ENCODE measurements around the gene ORAI1. TPM values are rescaled to one million over a fixed set of nuclear protein-coding genes. Genes with fewer than 3 reads are reported as not detected.
"Not testable (repeated sequence)": the region's sequence is repeated elsewhere in the genome, so short reads cannot be mapped to it uniquely, and the experiment has no call there.

The ORAI1 gene
- 6.9 and 14.0 TPM in 2 replicates for total RNA-seq

- peak; percentile 68 for DNase-seq (ENCODE audit: low read depth)
These were observed at the start of gene ORAI1 for GRCh38 chr12:121626087-121626852. TSS of gene ORAI1 (plus strand) at chr12:121626530.

DNA sequence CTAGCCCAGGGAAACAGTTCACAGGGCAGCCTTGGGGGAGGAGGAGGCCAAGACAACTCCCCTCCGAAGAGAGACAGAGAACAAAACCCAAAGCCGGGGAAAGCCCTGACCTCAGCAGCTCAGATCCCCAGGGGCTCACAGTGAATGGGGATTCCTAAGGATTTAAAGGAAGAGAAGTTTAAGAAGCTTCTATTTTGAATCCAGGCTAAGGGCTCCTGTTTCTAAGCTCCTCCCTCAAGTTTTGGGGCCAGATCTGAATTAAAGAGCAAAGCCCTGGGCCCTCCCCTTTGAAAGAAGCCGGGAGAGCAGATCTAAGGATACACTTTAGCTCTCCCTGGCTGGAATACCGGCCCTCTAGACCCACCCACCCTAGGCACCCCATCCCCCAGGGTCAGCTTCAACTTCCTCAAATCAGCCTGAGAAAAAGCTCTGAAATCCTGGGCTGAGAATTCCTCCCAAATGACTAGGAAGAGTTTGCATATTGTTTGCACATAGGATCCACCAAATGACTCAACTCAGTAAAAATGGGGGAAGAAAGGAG, 49.4 kb upstream of the ORAI1 start:
- peak; percentile 83 for DNase-seq (ENCODE audit: low read depth)

DNA sequence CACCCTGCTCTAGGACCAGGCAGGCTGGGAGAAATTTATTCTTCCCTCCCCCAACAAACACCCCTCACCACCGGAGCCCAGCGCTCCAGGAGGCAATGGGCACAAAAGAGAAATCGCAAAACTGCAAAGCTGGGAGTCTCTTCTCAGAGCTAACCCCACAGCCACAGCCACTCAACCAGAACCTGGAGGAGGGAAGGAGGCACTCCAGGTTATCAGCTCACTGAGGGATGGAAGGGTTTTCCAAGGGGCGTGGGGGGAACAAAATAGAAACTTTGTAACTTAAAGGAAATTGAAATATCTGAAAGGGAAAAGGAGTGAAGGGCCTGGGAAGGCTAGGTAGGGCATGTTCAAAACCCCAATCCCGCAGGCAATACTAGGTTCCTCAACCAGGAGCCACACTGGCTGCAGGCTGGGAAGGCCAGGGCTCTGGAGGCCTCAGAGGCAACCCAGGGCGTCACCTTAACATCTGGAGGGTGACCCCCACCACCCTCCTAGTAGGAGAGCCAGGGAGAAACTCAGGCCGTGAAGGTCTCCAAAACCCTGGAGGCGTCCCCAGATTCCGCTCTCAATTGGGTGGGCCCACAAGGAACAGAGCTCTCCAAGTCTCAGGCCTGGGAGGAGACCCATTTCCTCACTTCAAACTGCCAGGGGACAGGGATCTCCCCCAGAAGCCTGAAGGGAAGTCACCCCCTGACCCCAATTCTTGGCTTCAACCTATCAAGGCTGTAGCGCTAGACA, 48.7 kb upstream of the ORAI1 start:
- DNase-seq (ENCODE audit: low read depth) = no peak

GRCh38 chr12:121578230-121579189, 47.8 kb upstream of the ORAI1 start:
- DNase-seq (ENCODE audit: low read depth) = no peak

DNA sequence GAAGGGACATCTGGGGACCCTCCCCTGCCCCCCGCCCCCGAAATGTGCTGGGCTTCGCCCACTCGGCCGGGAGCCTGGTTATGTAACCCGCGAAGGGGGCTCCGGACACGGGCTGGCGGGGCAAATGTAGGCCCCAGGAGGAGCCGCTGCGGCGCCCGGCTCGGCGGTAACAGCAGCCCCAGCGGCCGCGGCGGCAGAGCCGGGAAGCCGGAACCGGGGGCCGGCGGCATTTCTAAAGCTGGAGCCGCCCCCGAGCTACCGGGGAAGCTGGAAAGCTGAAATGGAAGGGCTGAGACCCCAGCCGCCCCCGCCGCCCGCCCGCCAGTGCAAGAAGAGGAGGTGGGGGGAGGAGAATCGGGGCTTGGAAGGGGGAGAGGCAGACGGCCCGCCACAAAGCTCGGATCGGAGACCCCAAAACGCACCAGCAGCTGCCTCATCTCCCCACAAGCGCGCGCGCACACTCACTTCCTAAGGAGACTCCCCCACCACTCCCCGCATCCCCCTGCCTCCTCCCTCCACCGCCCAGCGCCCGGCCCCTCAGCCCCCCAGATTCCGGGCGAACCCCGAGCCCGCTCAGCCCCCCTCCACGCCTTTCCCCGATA, 47.0 kb upstream of the ORAI1 start:
- DNase-seq (ENCODE audit: low read depth) = no peak

- no peak for DNase-seq (ENCODE audit: low read depth)
These were observed 46.1 kb upstream of the ORAI1 start for GRCh38 chr12:121579981-121580868.

DNA sequence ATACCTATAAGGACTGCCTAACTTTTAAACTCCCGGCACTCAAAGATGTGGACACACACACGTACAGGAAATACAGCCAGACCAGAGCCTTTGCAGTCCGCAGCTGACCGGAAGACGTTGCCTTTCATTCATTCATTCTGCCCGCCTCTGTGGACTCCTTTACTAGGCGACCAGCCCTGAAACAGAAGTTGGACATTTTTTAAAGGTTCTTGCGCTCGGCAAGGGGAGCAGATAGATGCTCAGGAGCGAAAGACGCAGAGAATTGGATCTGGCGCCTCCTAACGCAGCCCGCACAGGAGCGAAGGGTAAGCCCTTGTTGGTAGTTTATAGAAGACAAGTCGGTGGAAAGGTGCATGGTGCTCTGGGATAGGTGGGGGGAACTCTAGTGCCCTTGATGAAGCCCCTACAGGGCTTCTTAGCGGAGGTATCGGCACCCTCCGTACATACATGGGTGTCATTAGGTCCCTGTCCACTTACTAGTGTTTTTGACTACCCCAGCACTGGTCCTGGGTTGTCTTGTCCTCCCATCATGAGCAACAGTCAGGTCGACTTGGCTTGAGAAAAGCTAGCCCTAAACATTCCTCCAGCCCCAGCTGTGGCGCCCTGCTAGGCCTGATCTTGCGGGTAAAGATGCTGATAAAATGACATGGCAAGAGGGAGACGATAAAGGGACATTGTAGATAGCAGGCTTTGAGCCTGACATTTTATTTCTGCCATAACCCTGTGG, 45.2 kb upstream of the ORAI1 start, which contains the start of gene KDM2B:
TSS of gene KDM2B (minus strand) at position 65 of the 727 bp plus-strand sequence. CDS start 112 bp downstream, outside the sequence.
- peak; percentile 46 for DNase-seq (ENCODE audit: low read depth)

- DNase-seq (ENCODE audit: low read depth) = peak; percentile 36
These were observed 44.5 kb upstream of the ORAI1 start for GRCh38 chr12:121581686-121582429.

DNA sequence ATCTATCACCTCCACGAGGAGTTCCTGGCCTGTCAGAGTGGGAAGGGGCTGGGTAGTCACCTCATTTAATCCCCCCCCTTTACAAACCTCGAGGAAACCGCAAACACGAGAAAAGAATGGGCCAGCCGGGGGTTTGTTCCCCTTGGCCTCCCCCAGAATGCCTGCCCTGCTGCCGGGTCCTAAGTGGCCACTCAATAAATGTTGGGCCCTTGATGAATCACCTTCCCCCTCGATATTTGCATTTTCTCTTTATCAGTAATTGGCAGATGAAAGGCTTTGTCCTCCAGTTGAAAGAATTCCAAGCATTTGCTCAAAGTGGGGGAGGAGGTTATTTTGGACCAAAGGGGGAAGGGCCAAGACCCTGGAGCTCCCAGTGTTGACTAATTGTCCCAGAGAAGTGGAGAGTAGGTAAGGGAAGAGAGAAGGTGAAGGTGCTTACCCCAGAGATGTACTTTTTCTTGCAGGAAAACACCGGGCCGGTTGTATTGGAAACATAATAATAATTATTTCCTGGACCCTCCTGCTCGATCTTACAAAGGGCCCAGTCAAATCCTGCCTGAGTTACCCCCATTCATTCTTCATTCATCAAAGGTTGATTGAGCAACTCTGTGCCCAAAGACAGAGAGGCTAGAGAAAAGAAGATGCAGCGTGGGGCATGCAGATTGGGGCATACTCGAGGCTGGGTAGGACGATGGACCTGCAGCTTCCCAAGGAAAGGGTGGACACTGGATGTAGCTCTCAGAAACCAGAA, 43.6 kb upstream of the ORAI1 start:
- peak; percentile 59 for DNase-seq (ENCODE audit: low read depth)

GRCh38 chr12:121583334-121583661, 43.0 kb upstream of the ORAI1 start:
- not testable (repeated sequence) for DNase-seq (ENCODE audit: low read depth)

- not testable (repeated sequence) for DNase-seq (ENCODE audit: low read depth)
These were observed 41.4 kb upstream of the ORAI1 start for GRCh38 chr12:121584885-121585284.

DNA sequence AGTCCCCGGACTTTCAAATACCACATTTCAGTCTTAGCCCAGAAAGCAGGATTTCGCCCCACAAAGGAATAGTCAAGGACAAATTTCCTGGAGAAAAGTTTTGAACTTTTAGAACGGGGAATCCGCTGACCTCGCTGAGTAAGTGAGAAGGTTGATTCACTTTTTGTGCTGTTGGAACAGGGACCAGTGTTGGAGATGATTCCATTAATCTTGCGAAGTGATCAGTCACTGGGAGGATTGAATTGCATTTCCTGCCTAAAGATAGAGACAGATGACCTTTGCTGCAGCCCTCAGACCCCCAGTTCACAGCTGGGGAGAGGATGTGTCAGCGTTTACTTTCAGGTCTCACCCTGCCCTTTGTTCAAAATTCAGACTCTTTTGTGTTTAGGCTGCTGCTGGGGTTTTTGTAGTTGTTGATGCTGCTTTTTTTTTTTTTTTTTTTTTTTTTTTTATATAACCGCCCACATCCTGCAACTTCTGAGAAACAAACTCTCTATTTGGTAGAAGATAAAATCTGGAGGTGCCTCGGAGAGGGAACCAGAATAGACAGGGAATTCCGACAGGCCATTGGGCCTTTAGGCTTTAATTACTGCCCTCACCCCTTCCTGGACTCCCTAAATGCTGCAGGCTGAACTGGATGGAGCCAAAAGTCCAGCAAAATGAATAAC, 35.7 kb upstream of the ORAI1 start:
- peak; percentile 34 for DNase-seq (ENCODE audit: low read depth)

DNA sequence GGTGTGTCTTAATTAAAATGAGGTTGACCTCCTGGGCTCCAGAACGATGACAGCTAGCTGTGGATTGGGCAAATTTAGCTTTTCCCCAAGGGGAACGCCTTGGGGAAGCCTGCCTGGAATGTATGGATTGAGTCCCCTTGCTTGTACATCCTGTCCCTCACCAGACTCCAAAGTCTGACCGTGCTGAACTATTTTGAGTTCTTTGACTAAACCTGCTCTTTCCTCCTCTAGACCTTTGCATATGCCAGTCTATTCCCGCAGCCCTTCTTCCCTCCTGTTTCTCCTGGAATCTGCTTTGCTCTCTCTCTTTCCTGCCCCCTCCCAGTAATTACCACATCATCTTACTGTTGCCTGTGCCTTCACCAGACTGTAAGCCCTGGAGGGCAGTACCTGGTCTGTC, 34.0 kb upstream of the ORAI1 start:
- DNase-seq (ENCODE audit: low read depth) = no peak

- DNase-seq (ENCODE audit: low read depth) = no peak
These were observed 30.8 kb upstream of the ORAI1 start for GRCh38 chr12:121595520-121595919.

DNA sequence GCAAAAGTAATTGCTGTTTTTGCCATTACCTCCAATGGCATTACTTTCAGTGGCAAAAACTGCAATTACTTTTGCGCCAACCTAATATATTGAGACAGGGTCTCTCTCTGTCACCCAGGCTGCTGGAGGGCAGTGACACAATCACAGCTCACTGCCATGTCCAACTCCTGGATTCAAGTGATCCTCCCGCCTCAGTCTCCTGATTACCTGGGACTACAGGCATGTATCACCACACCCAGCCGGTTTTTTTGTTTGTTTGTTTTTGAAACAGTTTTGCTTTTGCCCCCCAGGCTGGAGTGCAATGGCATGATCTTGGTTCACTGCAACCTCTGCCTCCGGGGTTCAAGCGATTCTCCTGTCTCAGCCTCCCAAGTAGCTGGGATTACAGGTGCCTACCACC, 29.8 kb upstream of the ORAI1 start:
- DNase-seq (ENCODE audit: low read depth) = no peak

- DNase-seq (ENCODE audit: low read depth) = no peak
These were observed 25.5 kb upstream of the ORAI1 start for GRCh38 chr12:121600702-121601336.

GRCh38 chr12:121602766-121603165, 23.6 kb upstream of the ORAI1 start:
- no peak for DNase-seq (ENCODE audit: low read depth)
